Suppressor macrophage treated with lipopolysaccharide for 1 hour (primary cell): ENCODE results near the gene CDA.
"Not testable (repeated sequence)": the region's sequence is repeated elsewhere in the genome, so short reads cannot be mapped to it uniquely, and the experiment has no call there.

Experiments used
- DNase-seq, 3 donors: peaks; one replicate each; pipeline ENCODE4 v3.0.0-alpha.2; 2020 to 2022

The CDA gene

DNA sequence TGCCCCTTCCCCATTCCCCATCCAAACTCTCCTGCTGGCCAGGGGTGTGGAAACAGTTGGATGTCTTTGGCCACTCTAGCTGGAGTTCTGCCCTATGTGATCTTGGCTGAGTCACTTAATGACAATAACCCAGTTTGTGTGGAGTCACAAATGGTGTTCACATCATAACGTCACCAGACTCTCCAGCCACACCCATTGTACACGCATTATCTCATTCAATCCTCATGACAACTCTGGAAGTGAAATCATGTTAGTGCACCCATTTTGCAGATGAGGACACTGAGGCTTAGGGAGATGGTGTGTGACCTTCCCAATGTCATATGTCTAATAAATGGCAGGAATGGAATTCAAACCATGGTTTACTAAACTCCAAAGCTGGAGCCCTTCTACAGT is 1.2 kb upstream of the CDA start:
- peak; percentile 77 to 93 (median 84) for DNase-seq

DNA sequence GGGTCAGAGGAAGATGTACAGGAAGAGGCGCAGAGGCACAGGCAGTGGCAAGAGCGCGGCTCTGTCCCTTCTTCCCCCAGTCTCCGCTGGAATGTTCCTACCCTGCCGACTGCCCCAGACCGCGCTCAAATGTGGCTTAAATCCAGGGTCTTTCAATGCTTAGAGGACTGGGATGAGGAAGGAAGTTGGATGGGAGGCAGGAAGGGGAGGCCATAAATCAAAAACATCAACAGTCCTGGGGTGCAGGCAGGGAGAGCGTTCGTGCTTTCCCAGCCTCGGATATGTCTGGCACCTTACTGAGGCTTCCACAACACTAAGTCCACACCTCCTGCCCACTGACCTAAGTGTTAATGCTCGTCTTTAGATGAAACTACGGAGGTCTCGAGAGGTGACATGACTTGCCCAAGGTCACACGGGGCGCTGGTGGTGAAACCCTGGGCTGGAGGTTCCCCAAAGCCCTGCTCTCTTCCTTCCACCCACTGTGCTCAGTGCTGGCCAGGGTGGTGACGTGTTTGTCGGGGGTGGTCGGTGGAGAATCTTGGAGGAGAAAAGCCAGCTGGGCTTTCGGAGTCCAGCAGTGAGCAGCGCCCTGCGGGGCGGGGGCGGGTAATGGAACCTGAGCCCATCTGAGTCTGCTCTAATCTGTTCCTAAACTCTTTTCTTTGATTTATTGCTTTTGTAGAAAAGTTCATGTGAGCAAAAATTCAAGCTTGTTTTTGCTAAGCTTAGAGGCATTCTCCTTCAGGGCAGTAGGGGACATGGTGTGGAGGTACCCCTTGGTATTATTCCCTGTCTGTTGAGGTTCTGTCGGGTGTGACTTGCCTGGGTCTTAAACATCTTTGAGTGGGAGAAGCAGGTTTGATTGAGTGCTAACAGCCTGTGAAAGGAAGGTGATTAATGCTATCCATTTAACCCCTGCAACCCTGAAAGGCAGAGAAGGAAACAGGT is 708 bp downstream of the CDA start:
- peak; percentile 93 for DNase-seq

DNA sequence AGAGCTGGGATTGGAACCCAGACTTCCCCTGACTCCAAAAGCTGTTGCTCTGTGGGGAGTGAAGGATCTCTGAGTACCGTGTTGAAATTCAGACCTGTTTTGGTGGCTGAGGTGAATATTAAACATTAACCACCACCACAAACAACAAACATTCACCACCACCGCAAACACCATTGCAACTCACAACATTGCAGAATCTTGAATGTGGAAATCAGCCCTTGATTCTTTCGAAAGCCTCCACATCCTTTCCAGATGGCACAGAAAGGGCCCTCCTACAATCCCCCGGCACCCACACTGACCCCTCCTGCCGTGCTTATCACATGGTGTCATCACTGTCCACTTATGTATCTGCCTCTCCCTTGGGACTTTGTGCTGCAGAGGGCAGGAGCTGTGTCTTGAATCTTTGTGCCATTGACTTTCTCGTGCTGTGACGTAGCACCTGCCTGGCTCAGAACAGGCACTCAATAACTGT is 1.4 kb downstream of the CDA start:
- peak; percentile 84 to 91 (median 88) for DNase-seq

DNA sequence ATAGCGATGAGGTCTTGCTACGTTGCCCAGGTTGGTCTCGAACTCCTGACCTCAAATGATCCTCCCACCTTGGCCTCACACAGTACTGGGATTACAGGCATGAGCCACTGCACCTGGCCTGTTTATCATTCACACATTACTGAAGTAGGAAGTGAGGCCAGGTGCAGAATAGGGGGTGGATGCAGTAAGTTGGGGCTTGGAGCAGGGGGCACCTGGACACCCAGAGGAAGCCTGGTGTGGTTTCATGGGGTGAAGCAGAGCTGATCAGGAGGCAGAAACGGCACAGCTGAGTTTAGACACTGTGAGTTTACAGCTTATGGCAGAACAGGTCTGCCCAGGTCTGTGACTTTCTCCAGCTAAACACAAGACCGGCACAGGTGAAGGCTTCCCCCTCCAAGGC is 4.9 kb downstream of the CDA start:
- DNase-seq = no peak

DNA sequence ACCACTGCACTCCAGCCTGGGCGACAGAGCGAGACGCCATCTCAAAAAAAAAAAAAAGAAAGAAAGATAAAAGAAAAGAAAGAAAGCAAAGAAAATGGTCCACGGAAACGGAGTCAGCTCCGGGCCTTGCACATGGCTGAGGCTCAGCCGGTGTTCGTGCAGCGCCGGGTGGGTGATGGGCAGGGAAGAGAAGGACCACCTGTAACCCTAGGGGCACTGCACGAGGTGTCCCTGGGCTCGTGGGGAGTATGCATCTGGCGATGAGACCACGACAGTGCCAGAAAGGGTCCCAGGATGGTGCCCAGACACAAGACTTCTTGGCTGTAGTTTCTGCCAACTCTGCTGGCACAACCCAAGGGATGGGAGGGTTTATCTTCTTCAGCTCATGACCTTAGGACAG is 5.8 kb downstream of the CDA start:
- DNase-seq = no peak

DNA sequence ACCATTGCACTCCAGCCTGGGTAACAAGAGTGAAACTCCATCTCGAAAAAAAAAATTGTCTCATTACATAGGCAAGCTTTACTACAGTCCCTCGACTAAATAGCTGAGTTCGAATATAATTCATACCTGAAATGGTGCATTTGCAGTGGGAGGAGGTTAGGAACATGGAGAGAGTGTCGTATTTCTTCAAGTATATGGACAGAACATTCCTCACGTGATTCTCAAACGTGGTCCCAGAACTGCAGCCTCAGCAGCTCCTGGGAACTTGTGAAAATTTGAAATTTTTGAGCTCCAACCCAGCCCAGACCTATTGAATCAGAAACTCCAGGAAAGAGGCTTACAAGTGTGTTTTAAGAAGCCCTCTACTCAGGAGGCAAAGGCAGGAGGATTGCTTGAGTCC is 7.2 kb downstream of the CDA start:
- DNase-seq = no peak

DNA sequence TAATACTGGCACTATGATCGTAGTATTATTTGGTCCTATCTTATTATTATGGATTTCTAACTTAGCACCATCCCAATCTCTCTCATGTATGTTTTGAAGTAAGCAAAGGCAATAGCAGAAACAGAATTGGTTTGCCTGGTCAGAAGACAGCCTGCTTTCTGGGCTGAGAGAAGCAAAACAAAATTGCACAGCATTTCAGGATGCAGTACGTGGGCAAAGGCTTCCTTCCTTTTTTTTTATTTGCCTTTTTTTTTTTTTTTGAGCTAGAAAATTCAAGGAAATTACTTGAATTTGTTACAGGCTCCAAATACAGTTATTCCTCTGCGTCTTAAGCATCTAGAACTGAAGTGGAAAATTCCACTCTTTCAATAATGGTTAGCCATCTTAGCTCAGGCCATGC is 8.8 kb downstream of the CDA start:
- DNase-seq = peak; percentile 70 to 83 (median 83)

DNA sequence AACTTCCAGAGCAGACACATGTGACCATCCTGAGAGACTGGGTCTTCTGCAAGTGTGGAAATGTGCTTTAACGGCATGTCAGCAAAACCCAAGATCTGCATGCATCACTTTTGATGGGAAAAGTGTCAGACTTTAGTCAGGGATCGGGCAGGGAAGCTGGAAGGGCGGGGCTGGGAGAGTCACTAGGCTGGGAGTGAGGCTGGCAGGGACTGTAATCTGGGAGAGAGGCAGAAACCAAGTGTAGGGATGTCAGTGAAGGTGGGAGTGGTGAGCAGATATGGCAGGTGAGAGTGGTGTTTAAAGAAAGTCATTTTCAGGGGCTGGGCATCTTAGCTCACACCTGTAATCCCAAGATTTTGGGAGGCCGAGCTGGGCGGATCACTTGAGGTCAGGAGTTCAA is 11.3 kb downstream of the CDA start:
- DNase-seq = no peak

DNA sequence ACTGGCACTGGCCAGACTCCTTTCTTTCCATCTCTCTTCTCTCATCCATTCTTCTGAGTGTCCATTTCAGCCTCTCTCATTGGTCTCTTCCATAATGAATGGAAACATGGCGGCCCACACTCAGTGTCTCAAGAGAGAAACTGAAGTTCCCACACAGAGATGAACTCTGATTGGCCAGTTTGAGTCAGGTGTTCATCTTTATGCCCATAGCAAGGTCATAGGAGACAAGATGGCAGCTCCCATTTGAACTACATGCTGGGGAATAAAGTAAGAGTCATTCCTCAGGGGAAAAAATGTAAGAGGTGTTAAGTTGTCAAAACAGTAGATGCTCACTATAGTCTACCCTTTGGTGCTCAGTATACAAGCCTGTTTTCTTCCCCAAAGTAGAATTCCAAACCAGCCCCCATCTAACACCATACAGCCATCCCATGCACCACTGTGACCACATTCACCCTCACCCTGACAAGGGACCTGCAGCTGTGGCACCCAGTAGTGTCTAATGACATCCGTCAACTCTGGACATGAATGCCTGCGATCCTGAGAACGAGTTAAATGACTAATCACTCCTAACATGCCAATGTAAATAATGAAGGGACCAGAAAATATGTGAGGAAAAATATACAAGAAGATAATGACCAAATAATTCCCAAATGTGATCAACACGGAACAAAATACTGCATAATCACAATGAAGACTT is 12.4 kb downstream of the CDA start:
- no peak for DNase-seq

DNA sequence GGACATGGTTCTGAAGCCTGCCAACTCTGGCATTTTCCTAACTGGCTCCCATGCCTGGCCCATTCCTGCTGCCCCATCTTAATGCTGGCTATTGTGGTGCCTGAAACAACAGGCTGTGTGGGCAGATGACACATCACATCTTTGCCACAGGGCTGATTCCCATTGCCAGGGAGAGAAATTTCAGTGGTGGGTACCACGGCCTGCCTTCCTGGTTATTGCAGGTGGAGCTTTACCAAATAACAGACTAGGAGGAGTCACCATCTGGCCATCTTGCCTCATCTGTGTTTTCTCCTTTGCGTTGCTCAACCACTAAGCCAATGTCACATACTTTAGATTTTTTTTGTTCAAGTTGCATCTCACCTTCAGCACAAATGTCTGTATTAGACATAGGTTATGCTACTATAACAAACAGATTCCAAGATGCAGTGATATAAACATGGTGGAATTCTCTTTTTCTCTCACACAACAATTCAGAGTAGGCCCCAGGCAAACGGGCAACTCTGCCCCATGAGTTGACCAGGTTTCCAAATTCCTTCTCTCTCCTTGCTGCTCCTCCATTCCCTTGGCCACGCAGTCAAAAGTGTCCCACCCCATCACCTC is 14.1 kb downstream of the CDA start:
- no peak for DNase-seq

DNA sequence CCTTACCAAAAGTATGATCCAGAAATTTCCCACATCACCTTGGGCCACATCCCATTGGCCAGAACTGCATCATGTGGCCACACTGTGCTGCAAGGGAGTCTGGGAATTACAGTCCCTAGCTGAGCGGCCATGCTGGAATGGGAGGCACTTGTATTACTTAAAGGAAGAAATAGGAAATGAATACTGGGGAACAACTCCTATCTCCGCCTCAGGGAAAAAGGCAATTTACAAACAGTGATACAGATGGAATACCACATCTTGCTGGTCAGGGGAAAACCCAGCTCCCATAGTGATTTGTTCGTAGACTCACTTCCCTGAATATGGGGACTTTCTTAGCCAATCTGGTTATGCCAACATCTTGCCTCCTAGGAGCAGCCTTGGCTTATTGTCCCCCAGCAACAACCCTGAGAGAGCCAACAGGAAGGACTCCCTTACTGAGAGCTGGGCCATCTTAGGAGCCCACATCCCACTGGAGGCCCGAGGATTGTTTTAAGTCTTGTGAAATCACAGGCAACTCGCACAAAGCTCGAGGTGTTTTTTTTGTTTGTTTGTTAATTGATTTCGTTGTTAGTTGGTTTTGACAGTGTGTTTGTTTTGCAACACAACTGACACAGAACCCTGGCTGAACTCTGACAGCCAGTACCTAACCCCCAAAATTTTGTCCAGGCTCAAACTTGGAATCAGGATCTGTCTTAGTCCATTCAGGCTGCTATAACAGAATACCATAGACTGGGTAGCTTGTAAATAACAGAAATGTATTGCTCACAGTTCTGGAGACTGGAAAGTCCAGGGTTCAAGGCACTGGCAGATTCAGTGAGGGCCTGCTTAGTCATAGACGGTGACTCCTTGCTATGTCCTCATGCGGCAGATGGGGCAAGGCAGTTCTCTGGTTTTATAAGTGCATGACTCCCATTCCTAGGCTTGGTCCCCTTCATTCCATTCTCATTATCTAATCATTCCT is 14.9 kb downstream of the CDA start:
- peak; percentile 88 to 93 (median 90) for DNase-seq

DNA sequence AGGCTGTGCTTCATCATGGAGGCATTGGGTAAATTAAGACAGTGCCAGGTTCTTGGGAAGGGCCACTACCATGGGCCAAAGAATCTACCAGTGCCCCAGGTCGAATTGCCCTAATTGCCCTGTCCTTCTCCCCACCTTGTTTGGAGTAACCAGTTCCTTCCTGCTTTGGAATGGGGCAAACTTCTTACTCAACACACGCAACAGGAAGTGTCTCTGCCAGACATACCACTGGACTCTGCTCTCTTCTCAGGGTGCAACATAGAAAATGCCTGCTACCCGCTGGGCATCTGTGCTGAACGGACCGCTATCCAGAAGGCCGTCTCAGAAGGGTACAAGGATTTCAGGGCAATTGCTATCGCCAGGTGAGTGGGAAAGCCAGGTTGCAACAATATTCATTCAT is 15.8 kb downstream of the CDA start:
- peak; percentile 33 to 39 (median 35) for DNase-seq

DNA sequence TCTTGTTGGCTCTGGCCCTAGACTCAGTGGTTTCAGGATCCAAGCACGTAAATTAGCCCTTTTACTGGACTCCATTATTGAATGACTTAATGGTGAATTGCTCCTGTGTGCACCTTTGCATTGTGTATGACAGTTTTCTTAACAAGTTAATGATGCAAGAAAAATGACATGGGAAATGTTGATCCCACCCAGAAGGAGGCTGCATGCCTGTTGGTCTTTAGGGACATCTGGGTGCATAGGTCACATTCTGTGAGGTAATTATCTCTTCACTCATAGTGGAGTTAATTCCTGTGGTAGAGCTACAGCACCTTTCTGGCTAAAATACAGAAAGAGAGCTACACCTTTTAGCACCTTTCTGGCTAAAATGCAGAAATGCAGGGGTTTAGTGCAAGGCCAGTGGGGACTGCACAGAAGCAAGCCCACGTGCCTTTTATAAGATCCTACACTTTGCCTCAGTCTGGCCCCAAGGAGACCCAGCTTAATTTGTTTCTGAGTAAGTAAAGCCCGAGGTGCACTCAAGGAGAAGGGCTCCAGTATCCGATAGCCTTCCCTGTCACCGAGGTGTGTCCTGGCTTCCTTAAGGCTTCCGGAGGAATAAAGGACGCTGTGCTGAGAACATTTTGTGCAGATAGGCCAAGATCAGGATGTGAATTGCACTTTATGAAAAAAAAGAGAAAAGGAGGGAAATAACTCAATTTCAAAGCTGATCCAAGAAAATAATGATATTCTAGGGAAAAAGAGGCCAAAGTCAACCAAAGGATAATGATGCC is 18.1 kb downstream of the CDA start:
- not testable (repeated sequence) for DNase-seq

DNA sequence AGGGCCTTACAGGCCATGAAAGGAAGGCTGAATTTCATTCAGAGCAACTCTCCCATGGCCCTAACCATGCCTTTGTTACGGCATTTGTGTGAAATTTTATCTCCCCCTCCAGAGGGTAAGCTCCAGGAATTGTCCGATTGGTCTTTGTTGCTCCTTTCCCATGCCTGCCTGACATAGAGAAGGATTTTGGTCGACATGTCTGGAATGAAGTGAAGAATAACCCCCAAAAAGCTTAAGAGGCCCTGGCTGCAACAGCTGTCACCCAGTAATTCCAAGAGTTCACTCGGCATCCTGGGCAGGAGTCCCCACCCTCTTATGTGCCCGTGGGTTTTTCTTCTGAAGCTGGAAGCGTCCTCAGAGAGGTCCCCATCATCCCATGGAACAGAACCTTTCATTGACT is 20.6 kb downstream of the CDA start:
- DNase-seq = no peak

DNA sequence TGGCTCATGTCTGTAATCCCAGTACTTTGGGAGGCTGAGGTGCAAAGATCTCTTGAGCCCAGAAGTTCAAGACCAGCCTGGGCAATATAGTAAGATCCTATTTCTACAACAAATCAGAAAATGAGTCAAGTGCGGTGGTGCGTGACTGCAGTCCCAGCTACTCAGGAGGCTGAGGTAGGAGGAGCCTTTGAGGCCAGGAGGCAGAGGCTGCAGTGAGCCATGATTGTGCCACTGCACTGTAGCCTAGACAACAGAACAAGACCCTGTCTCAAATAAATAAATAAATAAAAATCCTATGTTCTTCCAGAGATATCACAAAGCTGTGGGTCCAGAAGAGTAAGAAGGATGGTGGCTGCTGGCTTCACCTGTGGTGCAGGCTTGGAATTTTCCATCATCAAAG is 22.1 kb downstream of the CDA start:
- DNase-seq = no peak

DNA sequence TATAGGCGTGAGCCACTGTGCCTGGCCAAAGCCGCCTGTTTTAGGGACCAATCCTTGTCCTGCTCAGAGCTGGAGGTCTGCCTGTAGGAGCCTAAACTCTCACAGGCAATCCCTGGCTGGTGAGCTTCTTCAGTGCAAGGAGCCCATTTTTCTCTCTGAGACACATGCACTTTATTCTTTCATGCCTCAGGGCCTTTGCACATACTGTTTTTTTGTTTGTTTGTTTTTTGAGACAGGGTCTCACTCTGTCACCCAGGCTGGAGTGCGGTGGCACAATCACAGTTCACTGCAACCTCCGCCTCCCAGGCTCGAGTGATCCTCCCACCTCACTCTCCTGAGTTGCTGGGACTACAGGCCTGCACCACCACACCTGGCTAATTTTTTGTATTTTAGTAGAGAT is 22.8 kb downstream of the CDA start:
- DNase-seq = no peak

DNA sequence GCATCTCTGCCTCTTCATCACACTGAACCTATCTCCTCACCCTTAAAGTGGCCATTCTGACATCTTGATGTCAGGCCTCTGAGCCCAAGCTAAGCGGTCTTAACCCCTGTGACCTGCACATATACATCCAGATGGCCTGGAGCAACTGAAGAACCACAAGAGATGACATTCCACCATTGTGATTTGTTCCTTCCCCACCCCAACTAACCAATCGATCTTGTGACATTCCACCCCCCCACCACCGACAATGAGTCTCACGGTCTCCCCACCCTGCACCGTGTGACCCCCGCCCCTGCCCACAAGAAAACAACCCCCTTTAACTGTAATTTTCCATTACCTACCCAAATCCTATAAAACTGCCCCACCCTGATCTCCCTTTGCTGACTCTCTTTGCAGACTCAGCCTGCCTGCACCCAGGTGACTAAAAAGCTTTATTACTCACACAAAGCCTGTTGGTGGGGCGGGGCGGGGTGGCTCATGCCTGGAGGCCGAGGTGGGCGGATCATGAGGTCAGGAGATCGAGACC is 23.4 kb downstream of the CDA start:
- DNase-seq = no peak

DNA sequence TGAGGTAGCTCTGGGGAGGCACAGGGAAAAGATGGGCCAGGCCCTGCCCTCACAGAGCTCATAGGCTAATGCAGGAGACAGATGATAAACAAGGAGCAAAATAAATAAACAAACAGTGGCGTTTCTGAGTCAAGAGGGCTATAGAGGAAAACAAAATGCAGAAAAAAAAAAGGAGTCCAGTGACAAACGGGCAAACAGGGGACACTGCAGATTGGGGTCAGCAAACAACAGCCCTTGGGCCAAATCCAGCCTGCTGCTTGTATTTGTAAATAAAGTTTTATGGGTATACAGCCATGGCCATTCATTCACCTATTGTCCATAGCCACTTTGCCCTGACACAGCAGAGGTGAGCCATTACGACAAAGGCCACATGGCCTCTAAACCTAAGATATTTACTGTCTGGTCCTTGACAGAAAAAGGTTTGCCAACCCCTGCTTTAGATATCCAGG is 25.3 kb downstream of the CDA start:
- no peak for DNase-seq

DNA sequence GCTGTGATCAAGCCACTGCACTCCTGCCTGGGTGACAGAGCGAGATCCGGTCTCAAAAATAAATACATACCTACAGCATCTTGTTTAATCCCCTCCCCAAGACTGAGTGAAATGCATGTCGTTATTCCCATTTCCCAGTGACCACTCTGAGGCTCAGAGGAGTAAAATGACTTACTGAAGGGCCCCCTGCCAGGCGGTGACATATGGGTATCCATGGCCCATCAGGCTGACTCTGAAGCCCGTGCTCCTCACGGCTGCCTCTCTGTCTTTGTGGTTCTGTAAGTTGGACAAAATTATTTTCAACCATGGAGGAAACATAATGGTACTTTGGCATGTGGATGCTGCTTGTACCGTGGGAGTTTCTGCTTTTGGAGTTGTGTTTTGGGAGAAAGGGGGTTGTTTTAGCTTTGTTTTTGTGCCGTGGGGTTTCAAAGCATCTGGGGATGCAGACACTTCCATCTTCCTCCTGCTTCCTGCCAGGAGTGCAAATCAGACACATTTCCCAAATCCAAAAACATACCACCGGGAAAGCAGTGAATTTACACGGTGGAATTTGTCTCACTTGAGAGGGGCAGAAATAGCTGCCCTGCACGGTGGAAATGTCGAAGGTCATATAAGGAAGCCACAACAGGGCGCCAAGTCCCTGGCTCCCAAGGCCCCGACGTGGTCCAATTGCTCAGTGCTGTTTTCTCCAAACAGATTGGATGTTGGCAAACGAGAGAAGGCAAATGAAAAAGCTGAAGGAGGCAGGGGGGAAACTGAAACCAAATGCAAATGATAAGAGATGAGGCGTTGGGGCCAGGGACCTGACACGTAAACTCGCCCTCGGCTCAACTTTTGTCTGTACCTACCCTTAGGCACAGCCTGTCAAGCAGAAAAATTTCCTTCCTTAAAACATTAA is 27.3 kb downstream of the CDA start:
- DNase-seq = no peak

DNA sequence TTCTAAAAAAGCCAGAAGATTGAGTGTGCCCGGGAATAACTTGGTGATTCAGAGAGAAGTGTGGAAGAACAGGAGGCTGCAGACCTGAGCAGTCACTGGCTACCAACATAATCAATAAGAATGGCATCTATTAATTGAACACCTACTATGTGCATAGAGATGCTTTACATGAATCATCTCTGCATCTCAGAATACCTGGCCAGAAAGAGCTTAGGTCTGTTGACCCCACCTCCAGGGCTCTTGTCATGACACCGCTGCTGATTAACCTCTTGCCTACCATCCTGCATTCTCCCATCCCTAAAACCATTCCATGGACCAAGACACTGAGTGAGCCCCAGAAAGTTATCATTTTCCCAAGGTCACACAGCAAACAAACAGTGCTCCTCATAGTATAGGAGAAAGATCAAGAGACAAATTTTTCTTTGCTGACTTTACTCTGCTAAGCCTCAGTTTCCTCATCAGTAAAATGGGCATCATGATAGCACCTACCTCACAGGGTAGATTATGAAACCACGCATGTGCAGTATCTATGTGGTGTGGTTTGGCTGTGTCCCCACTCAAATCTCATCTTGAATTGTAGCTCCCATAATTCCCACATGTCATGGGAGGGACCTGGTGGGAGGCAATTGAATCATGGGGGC is 28.1 kb downstream of the CDA start:
- no peak for DNase-seq
